ENCODE results near the gene CREB3L2. TPM values are rescaled to one million over a fixed set of nuclear protein-coding genes. Genes with fewer than 3 reads are reported as not detected.
A peak's percentile ranks its signal among the peaks of the same experiment; 100 is the strongest.

The CREB3L2 gene
- total RNA-seq, 4 donors from 2014 or later = 2.8 to 12.0 (median 5.4) TPM

- intact Hi-C loops (cut with DNase I; ENCODE audit: low total_unique reads) (no loop called here), in situ Hi-C loops (cut with MboI; ENCODE audit: low sequenced_read_pairs in 4 of 4) (no loop called here)
- no peaks in the 10 kb centered on the region for H3K27me3 ChIP-seq
- H3K9me3 ChIP-seq = no peaks in the 10 kb centered on the region
- H3K4me1 ChIP-seq = peaks cover 32 to 76% of the 10 kb centered on the region in 2 donors
- ATAC-seq (no peak), DNase-seq (peak in 1 of 2 donors; percentile 40)
- no peak overlapping the region for H3K4me3 ChIP-seq
- H3K36me3 ChIP-seq = no peaks in the 10 kb centered on the region
- TF ChIP-seq POLR2A (IDR thresholded peaks at IDR 0.05) (no peak), CTCF (IDR thresholded peaks at IDR 0.05 in 4 of 5, conservative IDR thresholded peaks at IDR 0.05 in 1 of 5) (no peak)
- H3K27ac ChIP-seq = peak overlapping the region; percentile 57 to 77 (median 71)
Observed at GRCh38 chr7:137989094-137989493, 12.8 kb downstream of the CREB3L2 start.

GRCh38 chr7:137987968-137988367 is 13.9 kb downstream of the CREB3L2 start:
- Histone ChIP-seq H3K27me3 (no peaks in the 10 kb centered on the region), H3K4me1 (peaks cover 43 to 81% of the 10 kb centered on the region in 2 donors), H3K4me3 (no peak overlapping the region), H3K27ac (peak overlapping the region in 3 of 4 donors; percentile 53 to 77 (median 69)), H3K36me3 (no peaks in the 10 kb centered on the region), H3K9me3 (no peaks in the 10 kb centered on the region)
- intact Hi-C loops (cut with DNase I; ENCODE audit: low total_unique reads) (no loop called here), in situ Hi-C loops (cut with MboI; ENCODE audit: low sequenced_read_pairs in 4 of 4) (no loop called here)
- DNase-seq (no peak), ATAC-seq (no peak)
- TF ChIP-seq CTCF (IDR thresholded peaks at IDR 0.05 in 4 of 5, conservative IDR thresholded peaks at IDR 0.05 in 1 of 5) = no peak
- TF ChIP-seq POLR2A (IDR thresholded peaks at IDR 0.05) = no peak

GRCh38 chr7:137987563-137987962 is 14.3 kb downstream of the CREB3L2 start:
- DNase-seq (no peak), ATAC-seq (no peak)
- Histone ChIP-seq H3K9me3 (no peaks in the 10 kb centered on the region), H3K36me3 (no peaks in the 10 kb centered on the region), H3K4me1 (peaks cover 41 to 80% of the 10 kb centered on the region in 2 donors), H3K4me3 (no peak overlapping the region), H3K27me3 (no peaks in the 10 kb centered on the region), H3K27ac (peak overlapping the region; percentile 13 to 69 (median 56))
- in situ Hi-C loops (cut with MboI; ENCODE audit: low sequenced_read_pairs in 4 of 4) = no loop called here
- intact Hi-C loops (cut with DNase I; ENCODE audit: low total_unique reads) = no loop called here
- TF ChIP-seq POLR2A (IDR thresholded peaks at IDR 0.05) (no peak), CTCF (IDR thresholded peaks at IDR 0.05 in 4 of 5, conservative IDR thresholded peaks at IDR 0.05 in 1 of 5) (no peak)

GRCh38 chr7:137987018-137987349 is 14.9 kb downstream of the CREB3L2 start:
- DNase-seq (no peak), ATAC-seq (no peak)
- H3K27me3 ChIP-seq = no peaks in the 10 kb centered on the region
- H3K4me1 ChIP-seq = peaks cover 37 to 75% of the 10 kb centered on the region in 2 donors
- intact Hi-C loops (cut with DNase I; ENCODE audit: low total_unique reads) (no loop called here), in situ Hi-C loops (cut with MboI; ENCODE audit: low sequenced_read_pairs in 4 of 4) (no loop called here)
- no peaks in the 10 kb centered on the region for H3K9me3 ChIP-seq
- TF ChIP-seq CTCF (IDR thresholded peaks at IDR 0.05 in 4 of 5, conservative IDR thresholded peaks at IDR 0.05 in 1 of 5) (no peak), POLR2A (IDR thresholded peaks at IDR 0.05) (no peak)
- peak overlapping the region; percentile 38 to 58 (median 54) for H3K27ac ChIP-seq
- H3K36me3 ChIP-seq = no peaks in the 10 kb centered on the region
- no peak overlapping the region for H3K4me3 ChIP-seq
